ENCODE data around the gene SEMA3D. TPM values are rescaled to one million over a fixed set of nuclear protein-coding genes. Genes with fewer than 3 reads are reported as not detected.

Gene SEMA3D
- total and polyA plus RNA-seq, 2 of the 13 experiments (the other 11 are each of a cell fraction or from before 2014, with no cell fraction given): 0.07 TPM; not detected in 1

GRCh38 chr7:85221796-85222195 lies 34.9 kb upstream of the SEMA3D start (continued):
- no peak for TF ChIP-seq LCORL (IDR thresholded peaks at IDR 0.05)
- no peak for TF ChIP-seq LCORL (CRISPR knock-in tag; IDR thresholded peaks at IDR 0.05)
- TF ChIP-seq DNMT3B (CRISPR knock-in tag; conservative IDR thresholded peaks at IDR 0.05): no peak
- TF ChIP-seq MXD3 (CRISPR knock-in tag; IDR thresholded peaks at IDR 0.05): no peak
- TF ChIP-seq RARA (CRISPR knock-in tag; IDR thresholded peaks at IDR 0.05): no peak
- TF ChIP-seq ZNF33B (CRISPR knock-in tag; IDR thresholded peaks at IDR 0.05): no peak

GRCh38 chr7:85220651-85221050 lies 33.8 kb upstream of the SEMA3D start:
- no peaks in the 10 kb centered on the region for H3K36me3 ChIP-seq (replicated peaks in 1 of 2; ENCODE audit: control insufficient read depth in 1 of 2, insufficient read depth in 2 of 2, low read length in 2 of 2)
- DNase-seq (ENCODE audit: low spot score) (no peak), ATAC-seq (no peak), FAIRE-seq (no peak)
- ChIA-PET POLR2A (no interaction called here), CTCF (ENCODE audit: low intra/inter-chr PET ratio, low total read pairs) (no interaction called here)
- no peak overlapping the region for H3K27ac ChIP-seq (ENCODE audit: extremely low read length, insufficient read depth, low read length)
- H3K4me3 ChIP-seq (replicated peaks in 1 of 3; ENCODE audit: insufficient read depth in 1 of 3, low read depth in 2 of 3, low read length in 3 of 3): no peak overlapping the region
- no peak overlapping the region for H3K9ac ChIP-seq (ENCODE audit: insufficient read depth, low read depth, low read length)
- H2AFZ ChIP-seq (ENCODE audit: low read length): no peak overlapping the region
- in situ Hi-C loops (cut with HindIII; ENCODE audit: extremely low pct_ligation_motif_present, low pct_unique_long_range_greater_than_20kb) (no loop called here), intact Hi-C loops (cut with micrococcal nuclease; ENCODE audit: unreplicated experiment) (no loop called here)
- H3K27me3 ChIP-seq (ENCODE audit: control insufficient read depth in 1 of 2, insufficient read depth in 2 of 2, low read length in 2 of 2): no peaks in the 10 kb centered on the region
- H3K4me2 ChIP-seq (ENCODE audit: low read depth, low read length): no peak overlapping the region
- H3K9me3 ChIP-seq (ENCODE audit: low read length): no peaks in the 10 kb centered on the region
- no peaks in the 10 kb centered on the region for H3K79me2 ChIP-seq (ENCODE audit: insufficient read depth, low read length)
- no peaks in the 10 kb centered on the region for H4K20me1 ChIP-seq (ENCODE audit: insufficient read depth, low read length)
- no peaks in the 10 kb centered on the region for H3K4me1 ChIP-seq (ENCODE audit: insufficient read depth, low read length)
- no TSS peak for BruUV-seq (replicated peaks)
- no peak for TF ChIP-seq GABPB1 (CRISPR knock-in tag; IDR thresholded peaks at IDR 0.05)
- no peak for TF ChIP-seq ZBTB43 (CRISPR knock-in tag; conservative IDR thresholded peaks at IDR 0.05)
- no peak for TF ChIP-seq ZNF354B (CRISPR knock-in tag; IDR thresholded peaks at IDR 0.05)
- TF ChIP-seq ZNF101 (CRISPR knock-in tag; IDR thresholded peaks at IDR 0.05; ENCODE audit: borderline replicate concordance, low read depth): no peak
- TF ChIP-seq ZNF335 (CRISPR knock-in tag; IDR thresholded peaks at IDR 0.05): no peak
- no peak for TF ChIP-seq ZNF672 (CRISPR knock-in tag; IDR thresholded peaks at IDR 0.05)
- TF ChIP-seq PTBP1 (IDR thresholded peaks at IDR 0.05; ENCODE audit: low read depth, low read length, poor library complexity, severe bottlenecking): no peak
- TF ChIP-seq ARHGAP35 (CRISPR knock-in tag; IDR thresholded peaks at IDR 0.05; ENCODE audit: borderline replicate concordance): no peak
- TF ChIP-seq NPAS2 (CRISPR knock-in tag; IDR thresholded peaks at IDR 0.05; ENCODE audit: borderline replicate concordance): no peak
- no peak for TF ChIP-seq MTA3 (CRISPR knock-in tag; IDR thresholded peaks at IDR 0.05)
- TF ChIP-seq ZNF543 (CRISPR knock-in tag; IDR thresholded peaks at IDR 0.05): no peak
- no peak for TF ChIP-seq TMF1 (CRISPR knock-in tag; IDR thresholded peaks at IDR 0.05; ENCODE audit: low read depth)
- TF ChIP-seq ZBTB44 (CRISPR knock-in tag; IDR thresholded peaks at IDR 0.05): no peak
